DND-41 (cell line): ENCODE data around the gene NUDT16.

Experiments used
- EZH2 ChIP-seq: IDR thresholded peaks from 3 replicates; pipeline ENCODE4 v1.6.1; 2012; ENCODE audit warnings: borderline replicate concordance, low read depth, mild to moderate bottlenecking, moderate library complexity, low read length, inconsistent platforms; ENCODE audit not compliant: severe bottlenecking
- TF ChIP-seq, protein P1 (sequence below): IDR thresholded peaks from 2 replicates; pipeline ENCODE4 v1.5.1; 2012; ENCODE audit warnings: borderline replicate concordance, low read length, moderate library complexity, mild to moderate bottlenecking; ENCODE audit not compliant: poor library complexity, severe bottlenecking; ENCODE audit errors: extremely low read depth

DNA sequence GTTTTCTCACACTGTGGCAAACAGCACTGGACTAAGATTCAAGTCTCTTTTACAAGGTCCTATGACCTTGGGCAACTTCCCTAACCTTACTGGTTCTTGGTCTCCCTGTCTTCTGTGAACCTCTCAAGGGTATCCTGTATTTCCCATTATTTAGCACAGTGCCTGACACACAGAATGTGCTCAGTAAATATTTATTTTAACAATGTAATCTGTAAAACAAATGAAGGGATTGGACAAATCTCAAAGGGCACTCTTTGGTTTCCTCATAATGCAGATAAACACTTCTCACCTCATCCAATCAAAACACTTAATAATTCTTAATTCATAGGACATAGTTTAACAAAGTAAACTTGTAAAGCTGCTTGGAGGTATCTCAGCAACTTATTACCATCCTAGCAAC, 12.8 kb downstream of the NUDT16 start:
- TF ChIP-seq, protein P1, sequence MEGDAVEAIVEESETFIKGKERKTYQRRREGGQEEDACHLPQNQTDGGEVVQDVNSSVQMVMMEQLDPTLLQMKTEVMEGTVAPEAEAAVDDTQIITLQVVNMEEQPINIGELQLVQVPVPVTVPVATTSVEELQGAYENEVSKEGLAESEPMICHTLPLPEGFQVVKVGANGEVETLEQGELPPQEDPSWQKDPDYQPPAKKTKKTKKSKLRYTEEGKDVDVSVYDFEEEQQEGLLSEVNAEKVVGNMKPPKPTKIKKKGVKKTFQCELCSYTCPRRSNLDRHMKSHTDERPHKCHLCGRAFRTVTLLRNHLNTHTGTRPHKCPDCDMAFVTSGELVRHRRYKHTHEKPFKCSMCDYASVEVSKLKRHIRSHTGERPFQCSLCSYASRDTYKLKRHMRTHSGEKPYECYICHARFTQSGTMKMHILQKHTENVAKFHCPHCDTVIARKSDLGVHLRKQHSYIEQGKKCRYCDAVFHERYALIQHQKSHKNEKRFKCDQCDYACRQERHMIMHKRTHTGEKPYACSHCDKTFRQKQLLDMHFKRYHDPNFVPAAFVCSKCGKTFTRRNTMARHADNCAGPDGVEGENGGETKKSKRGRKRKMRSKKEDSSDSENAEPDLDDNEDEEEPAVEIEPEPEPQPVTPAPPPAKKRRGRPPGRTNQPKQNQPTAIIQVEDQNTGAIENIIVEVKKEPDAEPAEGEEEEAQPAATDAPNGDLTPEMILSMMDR: no peak
- no peak for TF ChIP-seq EZH2
